NCI-H1436 (cell line): ENCODE measurements around the gene KLRD1.
"Not testable (repeated sequence)": the region's sequence is repeated elsewhere in the genome, so short reads cannot be mapped to it uniquely, and the experiment has no call there.

Experiments
- DNase-seq: peaks from one replicate; lab custom pipeline; 2025; lab: John Stamatoyannopoulos, UW

The KLRD1 gene, protein sequence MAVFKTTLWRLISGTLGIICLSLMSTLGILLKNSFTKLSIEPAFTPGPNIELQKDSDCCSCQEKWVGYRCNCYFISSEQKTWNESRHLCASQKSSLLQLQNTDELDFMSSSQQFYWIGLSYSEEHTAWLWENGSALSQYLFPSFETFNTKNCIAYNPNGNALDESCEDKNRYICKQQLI

DNA sequence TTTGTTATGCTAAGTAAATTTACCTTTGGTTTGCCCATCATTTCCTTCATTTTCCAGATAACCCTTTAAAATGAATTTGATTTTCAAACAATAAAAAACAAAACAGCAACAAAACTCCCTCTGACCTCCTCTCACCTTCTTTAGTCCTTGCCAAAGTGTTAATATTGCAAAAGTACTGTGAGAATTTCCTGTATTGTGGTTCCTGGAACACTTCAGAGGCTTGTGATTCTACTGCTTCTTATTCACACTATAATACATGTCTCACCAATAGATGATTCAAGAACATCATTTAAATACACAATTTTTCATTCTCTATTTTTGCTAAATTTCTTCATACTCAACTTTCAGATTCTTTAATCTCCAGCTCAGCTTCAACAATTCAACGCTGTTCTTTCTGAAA lies at the start of gene KLRD1:
TSS of gene KLRD1 (plus strand) at position 241 of the 400 bp plus-strand sequence. CDS start 208 bp downstream, outside the sequence.
- DNase-seq: no peak

DNA sequence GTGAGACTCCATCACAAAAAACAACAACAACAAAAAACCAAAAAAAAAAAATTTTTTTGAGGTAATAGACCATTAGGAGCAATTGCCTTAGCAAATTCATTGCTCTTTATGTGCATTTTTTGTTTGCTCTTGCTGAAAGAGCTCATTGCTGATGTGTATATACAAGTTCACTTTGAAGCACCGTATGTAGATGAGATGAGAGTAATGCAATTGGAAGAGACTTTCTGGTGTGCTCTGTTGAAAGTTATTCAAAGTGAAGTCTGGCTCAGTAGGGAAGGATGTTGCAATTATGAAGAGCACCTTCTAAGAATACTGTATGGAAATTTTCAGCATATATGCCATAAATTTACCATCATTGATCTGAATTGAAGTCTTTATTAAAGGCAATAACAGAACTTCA lies 46.7 kb upstream of the KLRD1 start:
- no peak for DNase-seq

DNA sequence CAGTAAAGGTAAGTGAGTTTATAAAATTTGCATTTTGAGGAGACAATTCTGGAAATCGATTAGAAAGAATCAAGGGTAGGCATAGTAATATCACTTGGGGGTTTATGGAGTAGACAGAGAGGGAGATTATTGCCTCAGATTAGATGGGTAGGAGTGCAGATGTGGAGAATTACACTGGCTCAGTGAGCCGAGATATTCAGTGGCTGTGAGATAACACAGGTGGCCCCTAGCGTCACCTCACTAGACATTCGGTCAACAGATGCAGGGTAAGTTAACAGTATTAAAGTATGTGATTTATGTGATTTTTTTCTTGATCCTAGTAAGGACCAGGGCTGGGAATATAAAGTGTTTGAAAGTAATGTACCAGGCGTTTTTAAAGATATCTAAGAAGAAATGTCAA lies 39.6 kb upstream of the KLRD1 start:
- DNase-seq: no peak

DNA sequence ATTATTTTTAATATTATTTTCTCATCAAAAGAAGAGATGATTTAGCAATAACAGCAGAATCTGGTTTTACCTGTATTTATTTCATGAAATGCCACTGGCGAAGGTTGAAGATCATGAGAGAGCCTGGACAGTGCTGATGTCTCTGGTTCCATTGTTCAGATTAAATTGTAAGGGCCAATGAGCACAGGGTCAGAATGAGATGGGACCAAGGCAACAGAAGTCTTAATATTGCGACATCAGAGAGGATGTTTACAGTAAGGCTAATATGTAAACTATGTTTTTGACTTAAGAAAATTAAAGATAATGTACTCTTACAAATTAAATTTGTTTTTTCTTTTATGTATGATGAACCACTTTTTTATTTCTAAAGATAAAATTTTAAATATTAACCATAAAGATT lies 35.2 kb upstream of the KLRD1 start:
- DNase-seq: no peak

DNA sequence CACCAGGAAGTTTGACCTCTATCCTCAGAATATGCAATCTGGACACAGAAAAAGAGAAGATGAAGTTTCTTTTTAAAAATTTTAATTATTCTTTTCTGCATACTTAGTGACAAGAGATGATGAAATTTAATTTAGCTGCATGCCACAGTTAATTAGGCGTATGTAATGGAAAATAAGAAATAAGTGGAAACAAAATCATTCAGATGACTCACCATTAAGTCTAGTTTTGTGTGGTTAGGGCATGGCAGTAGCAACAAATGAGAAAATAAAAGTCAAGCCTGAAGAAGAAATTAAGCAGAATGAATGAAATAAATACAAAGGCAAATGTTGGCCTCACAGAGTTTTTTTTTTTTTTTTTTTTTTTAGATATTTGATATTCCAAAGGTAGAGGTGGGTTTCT lies 30.9 kb upstream of the KLRD1 start:
- DNase-seq: no peak

DNA sequence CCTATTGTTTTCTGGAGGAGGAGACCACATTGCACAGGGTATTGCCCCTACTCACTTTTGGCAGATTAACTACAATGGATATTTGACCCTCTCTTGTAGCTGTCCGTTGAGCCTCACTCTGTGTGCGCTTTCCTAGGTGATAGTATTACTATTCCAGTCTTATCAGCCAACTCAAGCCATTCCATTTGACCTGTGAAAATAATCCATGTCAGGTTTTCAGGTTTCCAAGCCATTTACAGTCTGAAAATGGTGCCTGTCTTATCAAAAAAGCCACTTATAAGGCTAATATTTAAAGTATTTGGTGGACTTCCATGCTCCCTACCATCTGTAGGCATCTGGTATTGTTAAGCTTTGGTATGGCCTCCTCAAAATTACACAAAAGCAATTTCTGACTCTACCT lies 29.6 kb upstream of the KLRD1 start:
- no peak for DNase-seq

DNA sequence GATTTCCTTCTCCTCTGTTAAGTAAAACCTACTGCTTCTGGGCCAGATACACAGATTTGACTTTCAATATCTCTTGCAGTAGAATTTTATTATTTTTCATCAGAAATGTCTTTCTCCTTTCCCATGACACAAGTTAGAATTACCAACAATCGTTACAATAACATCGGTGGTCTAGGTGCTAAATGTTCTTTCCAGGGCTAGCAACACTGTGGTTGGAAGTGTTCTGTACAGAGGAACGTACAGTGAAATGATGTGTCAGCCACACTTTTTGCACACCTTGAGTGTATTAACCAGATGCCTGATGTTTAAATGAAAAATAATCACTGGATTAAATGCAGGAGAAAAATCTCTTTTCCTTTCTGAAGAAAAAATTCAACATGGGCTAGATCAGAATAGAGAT lies 27.7 kb upstream of the KLRD1 start:
- DNase-seq: no peak

GRCh38 chr12:10283027-10283426 lies 24.6 kb upstream of the KLRD1 start:
- no peak for DNase-seq

DNA sequence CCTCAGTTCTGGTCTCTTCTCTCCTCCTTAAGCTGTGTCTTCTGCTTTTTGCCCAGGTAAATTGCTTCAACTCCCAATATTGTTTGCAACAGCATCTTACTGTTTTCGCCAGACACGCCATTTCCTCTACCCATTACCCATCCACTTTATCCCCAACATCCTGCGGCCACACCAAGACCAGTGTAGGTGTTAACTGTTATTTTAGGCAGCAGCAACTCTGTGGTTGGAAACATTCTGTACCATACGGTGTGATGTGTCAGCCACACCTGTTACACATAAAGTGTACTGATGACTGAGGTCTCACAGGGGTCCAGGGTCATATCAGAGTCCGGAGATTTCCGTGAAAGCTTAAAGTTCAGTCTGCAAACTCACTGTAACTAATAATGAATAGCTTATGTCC lies 21.8 kb upstream of the KLRD1 start:
- DNase-seq: no peak

DNA sequence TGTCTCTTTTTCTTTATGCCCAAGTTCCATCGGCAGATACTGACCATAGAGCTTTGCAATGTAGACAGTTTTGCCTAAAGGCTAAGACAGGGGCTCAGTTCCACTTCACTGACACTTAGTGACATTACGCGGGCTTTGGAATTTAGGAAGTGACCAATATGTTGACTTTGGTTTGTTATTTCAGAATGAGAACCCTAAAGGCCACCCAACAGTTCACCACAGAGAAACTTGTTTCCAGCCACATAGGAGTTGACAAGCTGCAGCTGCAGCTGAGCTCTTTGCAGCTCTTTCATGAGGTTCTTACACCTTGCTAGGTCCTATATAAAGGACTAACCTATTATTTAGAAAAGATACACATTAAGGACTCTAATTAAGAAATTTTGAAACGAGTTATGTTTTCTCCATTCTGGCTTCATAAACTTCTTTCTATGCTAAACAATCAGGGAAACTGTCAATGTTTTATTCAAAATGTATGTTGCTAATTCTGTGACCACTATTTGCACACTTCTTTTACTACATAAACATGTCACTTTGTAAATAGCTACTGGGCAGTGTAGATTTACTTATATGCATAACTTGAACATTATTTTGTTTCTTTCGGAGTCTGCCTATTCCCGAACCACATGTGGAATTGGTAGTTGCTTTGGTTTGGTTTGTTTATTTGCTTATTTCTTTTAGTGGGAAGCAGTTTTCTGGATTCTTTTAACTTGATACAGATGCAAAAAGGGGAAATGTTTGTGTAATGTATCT lies 18.5 kb upstream of the KLRD1 start:
- DNase-seq: no peak

- DNase-seq: no peak
Measured at GRCh38 chr12:10291030-10291429, 16.6 kb upstream of the KLRD1 start.

- DNase-seq: no peak
Measured at GRCh38 chr12:10293151-10293550, 14.5 kb upstream of the KLRD1 start.

DNA sequence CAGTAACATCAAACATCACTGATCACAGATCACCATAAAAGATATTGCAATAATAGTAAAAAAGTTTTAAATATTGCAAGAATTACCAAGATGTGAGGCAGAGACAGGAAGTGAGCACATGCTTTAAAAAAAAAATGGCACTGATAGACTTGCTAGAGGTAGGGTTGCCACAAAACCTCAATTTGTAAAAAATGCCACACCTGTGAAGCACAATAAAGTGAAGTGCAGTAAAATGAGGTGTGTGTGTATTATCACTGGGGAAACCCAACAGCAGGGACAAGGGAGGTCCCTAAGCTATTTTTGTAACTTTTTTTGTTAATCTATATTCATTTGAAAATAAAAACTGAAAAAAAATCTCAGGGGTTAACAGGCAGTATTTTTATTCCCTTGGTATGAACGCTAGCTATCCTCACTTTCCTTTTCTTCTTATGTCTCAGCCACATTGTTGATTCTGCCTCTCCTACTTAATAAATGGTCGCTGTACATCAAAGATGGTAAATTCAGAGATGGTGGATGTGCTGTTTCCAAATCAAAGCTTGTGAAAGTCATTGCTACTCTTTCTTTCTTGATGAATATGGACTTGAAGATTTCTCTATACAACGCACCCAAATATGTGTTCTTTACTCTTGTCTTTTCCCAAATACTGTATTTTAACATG lies 14.0 kb upstream of the KLRD1 start:
- DNase-seq: no peak

DNA sequence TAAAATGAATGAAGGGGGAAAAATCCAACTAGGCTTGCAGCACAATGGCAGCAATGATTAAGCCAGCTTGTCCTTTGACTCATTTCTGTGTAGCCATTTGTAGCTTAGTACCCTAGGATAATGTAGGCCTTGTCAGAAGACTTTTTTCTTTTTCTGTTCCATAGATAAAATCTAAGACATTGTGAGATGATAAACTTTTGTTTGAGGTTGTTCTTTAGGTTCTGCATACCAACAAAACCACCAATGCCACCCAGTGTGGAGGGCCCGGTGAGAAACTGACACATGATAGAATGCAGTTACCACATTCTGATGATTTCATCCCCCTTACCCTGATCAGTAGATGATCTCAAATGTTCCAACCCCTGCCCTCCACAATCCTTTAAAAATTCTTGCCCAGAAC lies 6.6 kb upstream of the KLRD1 start:
- DNase-seq: no peak

DNA sequence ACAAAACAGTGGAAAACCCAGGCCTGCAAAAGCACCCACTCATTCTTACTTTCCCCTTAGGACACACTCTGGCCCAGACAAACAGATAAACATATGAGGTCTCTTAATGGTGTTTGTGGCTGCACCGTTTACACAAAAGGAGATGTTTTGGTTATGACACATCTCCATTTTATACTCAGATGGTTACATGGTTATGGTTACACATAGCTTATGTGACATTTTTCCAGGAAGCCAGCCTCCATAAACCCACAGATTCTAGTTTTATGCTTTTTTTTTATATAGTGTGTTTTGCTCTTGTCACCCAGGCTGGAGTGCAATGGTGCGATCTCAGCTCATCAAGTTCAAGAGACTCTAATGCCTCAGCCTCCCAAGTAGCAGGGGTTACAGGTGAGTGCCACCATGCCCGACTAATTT lies 3.5 kb upstream of the KLRD1 start:
- no peak for DNase-seq

GRCh38 chr12:10305411-10305810 lies 2.3 kb upstream of the KLRD1 start:
- no peak for DNase-seq

DNA sequence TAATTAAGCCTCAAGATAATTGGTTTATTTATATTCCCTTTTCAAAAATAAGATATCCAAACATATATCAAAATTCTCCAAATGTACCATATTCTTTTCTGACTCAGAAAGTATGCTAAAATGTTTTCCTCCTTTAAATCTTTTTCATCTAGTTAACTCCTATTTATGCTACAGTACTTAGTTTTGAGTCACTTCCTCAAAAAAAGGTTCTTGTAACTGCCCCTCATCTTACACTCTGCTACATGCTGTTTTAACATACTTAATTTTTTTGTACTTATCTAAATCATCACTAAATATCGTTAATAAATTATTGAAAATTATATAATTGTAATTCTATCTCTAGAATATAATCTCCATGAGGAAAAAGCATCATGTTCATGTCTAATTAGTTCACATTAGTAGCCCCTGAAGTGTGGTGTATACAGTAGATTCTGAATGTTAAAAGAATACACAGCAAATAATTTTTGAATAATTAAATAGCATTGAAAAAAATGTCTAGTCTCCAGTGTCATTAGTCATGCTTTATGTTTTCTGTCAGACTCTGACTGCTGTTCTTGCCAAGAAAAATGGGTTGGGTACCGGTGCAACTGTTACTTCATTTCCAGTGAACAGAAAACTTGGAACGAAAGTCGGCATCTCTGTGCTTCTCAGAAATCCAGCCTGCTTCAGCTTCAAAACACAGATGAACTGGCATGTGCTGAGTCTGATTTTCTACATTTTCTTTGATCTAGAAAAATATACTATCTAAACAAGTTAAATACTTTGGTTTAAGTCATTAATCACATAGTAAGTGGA lies 3.5 kb downstream of the KLRD1 start:
- DNase-seq: no peak

- DNase-seq: no peak
Measured at GRCh38 chr12:10319388-10319787, 11.7 kb downstream of the KLRD1 start.

DNA sequence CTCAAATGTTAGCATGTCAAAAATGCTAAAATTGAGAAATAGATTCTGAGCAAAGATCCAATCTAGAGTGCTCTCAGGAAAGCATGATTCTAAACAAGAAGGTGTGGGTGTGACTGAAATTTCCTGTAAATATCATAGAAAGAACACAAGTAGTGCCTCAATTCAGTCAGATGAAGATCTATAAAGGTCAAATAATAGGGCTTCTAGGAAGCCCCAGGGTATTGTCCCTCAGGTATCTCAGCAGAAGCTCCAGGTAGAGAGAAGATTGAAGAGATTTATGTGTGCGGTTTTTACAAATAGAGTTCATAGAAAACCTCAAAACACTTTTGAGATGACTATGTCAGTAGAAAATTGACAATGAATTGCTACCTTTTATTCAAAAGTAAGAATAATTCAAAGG lies 13.0 kb downstream of the KLRD1 start:
- DNase-seq: no peak

GRCh38 chr12:10328691-10329090 lies 21.0 kb downstream of the KLRD1 start:
- DNase-seq: not testable (repeated sequence)

GRCh38 chr12:10331642-10332239 lies 24.1 kb downstream of the KLRD1 start:
- no peak for DNase-seq

GRCh38 chr12:10336196-10336595 lies 28.5 kb downstream of the KLRD1 start:
- not testable (repeated sequence) for DNase-seq
